HCT116 (cell line): ENCODE data around the gene NCDN. TPM values are rescaled to one million over a fixed set of nuclear protein-coding genes. Genes with fewer than 3 reads are reported as not detected.

Source experiments
- ATAC-seq: fragments of 200-7000 bp; cut with Tn5 transposase; 2 replicates; pipeline ENCODE4 v1.9.1; 2020; ENCODE audit warnings: mild to moderate bottlenecking, moderate library complexity
- BruUV-seq: library from RNA; stranded (reverse); fragments of 400-500 nt; replicated peaks from 2 replicates; lab custom pipeline; 2021; lab: Mats Ljungman, UMichigan
- CTCF ChIA-PET: fragments of 300-600 bp; sonication (Branson Sonifier 250); formaldehyde crosslinking; loops from one replicate; lab custom pipeline; 2021; ENCODE audit warnings: antibody characterized with exemption; lab: Charles Lee
- POLR2A ChIA-PET: fragments of 300-600, 350-600 bp; sonication (Branson Sonifier 250); formaldehyde crosslinking; loops from one replicate; lab custom pipeline; 2021; ENCODE audit warnings: antibody characterized with exemption; lab: Charles Lee
- RAD21 ChIA-PET, 2 experiments: fragments of 300-600 bp; sonication (Branson Sonifier 250); formaldehyde crosslinking; loops; one replicate each; lab custom pipeline; 2023; ENCODE audit warnings: low total read pairs in 2 of 2; ENCODE audit not compliant: uncharacterized antibody in 2 of 2, unreplicated experiment in 2 of 2, low non-redundant PET in 1 of 2; lab: Charles Lee
- DNase-seq: peaks from one replicate; pipeline ENCODE4 v3.0.0-alpha.2; 2010; ENCODE audit warnings: low read depth, low spot score
- H2AFZ ChIP-seq: fragments of 200-600 bp; shearing (Covaris generic), sonication (generic); 2 replicates; pipeline ENCODE4 v1.6.1; 2017; ENCODE audit warnings: low read depth, mixed run types, mixed read lengths, antibody characterized with exemption, low read length; ENCODE audit not compliant: poor library complexity, severe bottlenecking
- H3K27ac ChIP-seq: 2 replicates; pipeline ENCODE4 v1.5.1; 2012; ENCODE audit warnings: low read depth, low read length
- H3K27me3 ChIP-seq: fragments of 200-600 bp; sonication (generic); 2 replicates; pipeline ENCODE4 v1.6.1; 2016; ENCODE audit warnings: mixed run types, low read length, mixed read lengths; ENCODE audit not compliant: insufficient read depth
- H3K36me3 ChIP-seq, 2 experiments: fragments of 200-500 bp in 1 of 2; fragments of 200-600 bp in 1 of 2; sonication (Bioruptor generic) in 1 of 2; sonication (generic) in 1 of 2; 2 replicates each; pipeline versions ENCODE4 v1.5.1 to v1.6.1; 2014 to 2016; ENCODE audit warnings: low read length in 2 of 2, inconsistent platforms in 1 of 2, mixed read lengths in 1 of 2, mixed run types in 1 of 2; ENCODE audit not compliant: insufficient read depth in 2 of 2, control insufficient read depth in 1 of 2
- H3K4me1 ChIP-seq, 2 experiments: fragments of 200-600 bp in 1 of 2; sonication (generic) in 1 of 2; 2 replicates each; pipeline versions ENCODE4 v1.5.1 to v1.6.1; 2012 to 2017; ENCODE audit warnings: low read length in 2 of 2, inconsistent platforms in 1 of 2, mild to moderate bottlenecking in 1 of 2, mixed read lengths in 1 of 2, mixed run types in 1 of 2, moderate library complexity in 1 of 2; ENCODE audit not compliant: insufficient read depth in 2 of 2, control insufficient read depth in 1 of 2
- H3K4me2 ChIP-seq: fragments of 200-600 bp; sonication (generic); 2 replicates; pipeline ENCODE4 v1.6.1; 2017; ENCODE audit warnings: mixed run types, low read length, mixed read lengths
- H3K4me3 ChIP-seq, 2 experiments: fragments of 200-600 bp in 1 of 2; sonication (generic) in 1 of 2; replicated peaks in 1 of 2; 2 replicates each; pipeline ENCODE4 v1.5.1; 2011 to 2016; ENCODE audit warnings: low read length in 2 of 2, control low read depth in 1 of 2, low read depth in 1 of 2, mild to moderate bottlenecking in 1 of 2, mixed read lengths in 1 of 2, mixed run types in 1 of 2
- H3K79me2 ChIP-seq: fragments of 200-600 bp; sonication (generic); 2 replicates; pipeline ENCODE4 v1.6.1; 2017; ENCODE audit warnings: mild to moderate bottlenecking, mixed run types, low read length, moderate library complexity, mixed read lengths; ENCODE audit not compliant: insufficient read depth
- H3K9ac ChIP-seq: fragments of 200-600 bp; sonication (generic); 2 replicates; pipeline ENCODE4 v1.6.1; 2016; ENCODE audit warnings: low read length, mixed read lengths
- H3K9me2 ChIP-seq: fragments of 200-600 bp; sonication (generic), shearing (Covaris generic); 2 replicates; pipeline ENCODE4 v1.6.1; 2017; ENCODE audit warnings: mixed run types, mild to moderate bottlenecking, moderate library complexity; ENCODE audit not compliant: insufficient read depth
- H3K9me3 ChIP-seq, 2 experiments: fragments of 200-500 bp in 1 of 2; fragments of 200-600 bp in 1 of 2; sonication (Bioruptor generic) in 1 of 2; sonication (generic) in 1 of 2; 2 replicates each; pipeline ENCODE4 v1.6.1; 2014 to 2017; ENCODE audit warnings: low read length in 2 of 2, mixed read lengths in 2 of 2, inconsistent platforms in 1 of 2, low read depth in 1 of 2, mild to moderate bottlenecking in 1 of 2, mixed run types in 1 of 2, moderate library complexity in 1 of 2; ENCODE audit not compliant: control insufficient read depth in 1 of 2, insufficient read depth in 1 of 2
- H4K20me1 ChIP-seq: fragments of 200-600 bp; sonication (generic), shearing (Covaris generic); 2 replicates; pipeline ENCODE4 v1.6.1; 2017; ENCODE audit warnings: mixed run types, mild to moderate bottlenecking, moderate library complexity; ENCODE audit not compliant: insufficient read depth
- CBX3 ChIP-seq: IDR thresholded peaks from 2 replicates; pipeline ENCODE4 v1.6.1; 2012; ENCODE audit warnings: low read depth
- CEBPB ChIP-seq: IDR thresholded peaks from 2 replicates; pipeline ENCODE4 v1.6.1; 2012; ENCODE audit warnings: low read depth
- EGR1 ChIP-seq: IDR thresholded peaks from 2 replicates; pipeline ENCODE4 v1.6.1; 2012; ENCODE audit warnings: low read depth
- ELF1 ChIP-seq: IDR thresholded peaks from 2 replicates; pipeline ENCODE4 v1.6.1; 2012; ENCODE audit warnings: low read depth, borderline replicate concordance
- JUND ChIP-seq: IDR thresholded peaks from 2 replicates; pipeline ENCODE4 v1.6.1; 2012
- POLR2AphosphoS5 ChIP-seq: IDR thresholded peaks from 2 replicates; pipeline ENCODE4 v1.6.1; 2011; ENCODE audit warnings: mild to moderate bottlenecking, low read depth, low read length, moderate library complexity
- RAD21 ChIP-seq: IDR thresholded peaks from 2 replicates; pipeline ENCODE4 v1.6.1; 2012; ENCODE audit warnings: low read depth, mild to moderate bottlenecking
- SIN3A ChIP-seq: IDR thresholded peaks from 2 replicates; pipeline ENCODE4 v1.6.1; 2012; ENCODE audit warnings: low read depth
- TCF7L2 ChIP-seq: IDR thresholded peaks from 2 replicates; pipeline ENCODE4 v1.7.0; 2011; ENCODE audit warnings: borderline replicate concordance, inconsistent platforms; ENCODE audit not compliant: insufficient read depth, insufficient read length; ENCODE audit errors: extremely low read depth
- YY1 ChIP-seq: IDR thresholded peaks from 2 replicates; pipeline ENCODE4 v1.6.1; 2011; ENCODE audit warnings: low read length, low read depth, moderate library complexity, mild to moderate bottlenecking; ENCODE audit not compliant: insufficient replicate concordance; ENCODE audit errors: extremely low read depth
- ZFX ChIP-seq: fragments of 450-650 bp; IDR thresholded peaks from 2 replicates; pipeline ENCODE4 v1.6.1; 2017
- ZNF274 ChIP-seq: fragments of 200-500 bp; sonication (Bioruptor generic); IDR thresholded peaks from 2 replicates; pipeline ENCODE4 v1.6.1; 2014; ENCODE audit warnings: mild to moderate bottlenecking, low read depth, low read length, inconsistent platforms
- intact Hi-C: fragments of 100-400 bp; cut with micrococcal nuclease; formaldehyde crosslinking; loops from 2 replicates; pipeline ENCODE4 v1.10.0; 2022
- total RNA-seq: library from RNA; stranded (reverse); gene quantifications from one replicate; pipeline ENCODE4 v1.2.1, GENCODE V29; 2021; ENCODE audit not compliant: unreplicated experiment
- TF ChIP-seq, protein P1 (sequence below): IDR thresholded peaks from 2 replicates; pipeline ENCODE4 v1.6.1; 2012
- TF ChIP-seq, protein P2 (sequence below): IDR thresholded peaks from 2 replicates; pipeline ENCODE4 v1.6.1; 2012

Gene NCDN
- total RNA-seq, 1 experiment from 2014 or later: 24.5 TPM

GRCh38 chr1:35555212-35555584, 2.4 kb upstream of the NCDN start:
- TF ChIP-seq ZFX (no peak), CBX3 (no peak), JUND (no peak), ELF1 (no peak), TCF7L2 (no peak), YY1 (no peak), RAD21 (no peak), CEBPB (no peak), SIN3A (no peak), EGR1 (no peak), POLR2AphosphoS5 (no peak), ZNF274 (no peak)
- TF ChIP-seq, protein P1, sequence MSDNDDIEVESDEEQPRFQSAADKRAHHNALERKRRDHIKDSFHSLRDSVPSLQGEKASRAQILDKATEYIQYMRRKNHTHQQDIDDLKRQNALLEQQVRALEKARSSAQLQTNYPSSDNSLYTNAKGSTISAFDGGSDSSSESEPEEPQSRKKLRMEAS: no peak
- TF ChIP-seq, protein P2, sequence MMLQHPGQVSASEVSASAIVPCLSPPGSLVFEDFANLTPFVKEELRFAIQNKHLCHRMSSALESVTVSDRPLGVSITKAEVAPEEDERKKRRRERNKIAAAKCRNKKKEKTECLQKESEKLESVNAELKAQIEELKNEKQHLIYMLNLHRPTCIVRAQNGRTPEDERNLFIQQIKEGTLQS: no peak
- Histone ChIP-seq H3K79me2 (peaks cover 37% of the 10 kb centered on the region), H3K4me2 (no peak overlapping the region; the same call in 1 of the 2 replicates), H3K9me3 (no peaks in the 10 kb centered on the region), H4K20me1 (no peaks in the 10 kb centered on the region; the same call in 1 of the 2 replicates), H3K4me3 (no peak overlapping the region), H3K9ac (no peak overlapping the region), H3K9me2 (no peaks in the 10 kb centered on the region), H2AFZ (no peak overlapping the region), H3K27ac (no peak overlapping the region), H3K27me3 (no peaks in the 10 kb centered on the region), H3K4me1 (peaks cover 8 to 19% of the 10 kb centered on the region in 2 experiments; a peak in 3 of 4 replicates), H3K36me3 (peaks cover 5 to 12% of the 10 kb centered on the region in 2 experiments)
- POLR2A ChIA-PET: no interaction called here
- RAD21 ChIA-PET: no interaction called here
- DNase-seq (no peak), ATAC-seq (no peak)
- CTCF ChIA-PET: no interaction called here
- intact Hi-C loops: no loop called here
- BruUV-seq: no TSS peak
